Kidney epithelial cell (primary cell): ENCODE measurements around the gene CFAP161. TPM values are rescaled to one million over a fixed set of nuclear protein-coding genes. Genes with fewer than 3 reads are reported as not detected.
"Not testable (repeated sequence)": the region's sequence is repeated elsewhere in the genome, so short reads cannot be mapped to it uniquely, and the experiment has no call there.

Experiments
- DNase-seq: peaks from one replicate; pipeline ENCODE4 v3.0.0-alpha.2; 2010; ENCODE audit warnings: low read depth
- H3K27me3 ChIP-seq: 2 replicates; pipeline ENCODE4 v1.6.0; 2011; ENCODE audit warnings: low read length; ENCODE audit not compliant: control insufficient read depth, insufficient read depth
- H3K36me3 ChIP-seq: 2 replicates; pipeline ENCODE4 v1.5.1; 2011; ENCODE audit warnings: low read length; ENCODE audit not compliant: control insufficient read depth, insufficient read depth
- H3K4me3 ChIP-seq: 2 replicates; pipeline ENCODE4 v1.5.1; 2011; ENCODE audit warnings: low read depth, mild to moderate bottlenecking, control low read depth, low read length
- CTCF ChIP-seq: IDR thresholded peaks from 2 replicates; pipeline ENCODE4 v1.5.1; 2011; ENCODE audit warnings: mild to moderate bottlenecking, moderate library complexity, low read length, control low read depth, inconsistent platforms; ENCODE audit not compliant: insufficient read depth, poor library complexity, severe bottlenecking
- total RNA-seq: library from RNA; depleted of rRNA; stranded (reverse); fragments of >200 nt; gene quantifications from 2 replicates; pipeline ENCODE4 v1.2.3, GENCODE V29; 2015

CFAP161 gene
- total RNA-seq, 1 donor from 2014 or later = not detected

- Histone ChIP-seq H3K27me3 (no peaks in the 10 kb centered on the region), H3K36me3 (no peaks in the 10 kb centered on the region), H3K4me3 (no peak overlapping the region)
- no peak for TF ChIP-seq CTCF
- DNase-seq = no peak
Observed at GRCh38 chr15:81152339-81152738, 18.3 kb downstream of the CFAP161 start.

- Histone ChIP-seq H3K4me3 (no peak overlapping the region), H3K27me3 (no peaks in the 10 kb centered on the region), H3K36me3 (no peaks in the 10 kb centered on the region)
- no peak for TF ChIP-seq CTCF
- no peak for DNase-seq
Observed at GRCh38 chr15:81152799-81153198, 18.7 kb downstream of the CFAP161 start.

GRCh38 chr15:81155375-81156218, 21.5 kb downstream of the CFAP161 start:
- peak; percentile 41 for TF ChIP-seq CTCF
- no peaks in the 10 kb centered on the region for H3K27me3 ChIP-seq
- no peak overlapping the region for H3K4me3 ChIP-seq
- H3K36me3 ChIP-seq = no peaks in the 10 kb centered on the region
- DNase-seq = no peak

GRCh38 chr15:81156324-81156723, 22.3 kb downstream of the CFAP161 start:
- Histone ChIP-seq H3K27me3 (no peaks in the 10 kb centered on the region), H3K36me3 (no peaks in the 10 kb centered on the region), H3K4me3 (no peak overlapping the region)
- DNase-seq = no peak
- no peak for TF ChIP-seq CTCF

GRCh38 chr15:81157195-81157938, 23.3 kb downstream of the CFAP161 start:
- TF ChIP-seq CTCF = no peak
- H3K4me3 ChIP-seq = no peak overlapping the region
- DNase-seq = no peak
- no peaks in the 10 kb centered on the region for H3K27me3 ChIP-seq
- no peaks in the 10 kb centered on the region for H3K36me3 ChIP-seq

GRCh38 chr15:81157939-81158223, 23.8 kb downstream of the CFAP161 start:
- TF ChIP-seq CTCF = no peak
- DNase-seq = no peak
- H3K27me3 ChIP-seq = no peaks in the 10 kb centered on the region
- H3K36me3 ChIP-seq = no peaks in the 10 kb centered on the region
- no peak overlapping the region for H3K4me3 ChIP-seq

GRCh38 chr15:81158561-81158960, 24.5 kb downstream of the CFAP161 start:
- DNase-seq, H3K4me3 ChIP-seq, H3K27me3 ChIP-seq, H3K36me3 ChIP-seq: not testable (repeated sequence)
